Measurements from ENCODE around the gene CFAP100. TPM values are rescaled to one million over a fixed set of nuclear protein-coding genes. Genes with fewer than 3 reads are reported as not detected.

Gene CFAP100
- total and polyA plus RNA-seq, 9 of the 15 experiments (the other 6 are each of a cell fraction or from before 2014, with no cell fraction given): not detected

- peak; percentile 14; the same call in 1 of the 2 replicates for TF ChIP-seq PHF8 (IDR thresholded peaks at IDR 0.05; ENCODE audit: borderline replicate concordance, low read length)
- TF ChIP-seq HNRNPLL (IDR thresholded peaks at IDR 0.05; ENCODE audit: low read depth, low read length, poor library complexity, severe bottlenecking): peak; percentile 85
- TF ChIP-seq CHD7 (IDR thresholded peaks at IDR 0.05; ENCODE audit: low read depth, low read length): peak; percentile 94
- TF ChIP-seq, protein P1, sequence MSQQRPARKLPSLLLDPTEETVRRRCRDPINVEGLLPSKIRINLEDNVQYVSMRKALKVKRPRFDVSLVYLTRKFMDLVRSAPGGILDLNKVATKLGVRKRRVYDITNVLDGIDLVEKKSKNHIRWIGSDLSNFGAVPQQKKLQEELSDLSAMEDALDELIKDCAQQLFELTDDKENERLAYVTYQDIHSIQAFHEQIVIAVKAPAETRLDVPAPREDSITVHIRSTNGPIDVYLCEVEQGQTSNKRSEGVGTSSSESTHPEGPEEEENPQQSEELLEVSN (IDR thresholded peaks at IDR 0.05; ENCODE audit: borderline replicate concordance in 1 of 2, extremely low read depth in 1 of 2, insufficient read depth in 1 of 2, insufficient read length in 1 of 2, low read depth in 1 of 2, low read length in 1 of 2, poor library complexity in 1 of 2, severe bottlenecking in 1 of 2): peak in 1 of 2 experiments; percentile 44
- 0 out of 2 replicates have a peak, but pooled peaks have one; percentile 55 for TF ChIP-seq KDM2B (CRISPR knock-in tag; IDR thresholded peaks at IDR 0.05)
Measured at GRCh38 chr3:126357295-126358037, 37.2 kb upstream of the CFAP100 start, which contains the start of gene KLF15 (continued).

All from K562 (cell line).